Parathyroid adenoma (tissue), 2 donors: Measurements from ENCODE around the gene PP2D1.

Experiments
- H2AFZ ChIP-seq: fragments of 300-600 bp; sonication (generic); one replicate; pipeline ENCODE4 v1.7.0; 2017; ENCODE audit warnings: antibody characterized with exemption, mild to moderate bottlenecking
- H3K27ac ChIP-seq: fragments of 300-600 bp; sonication (generic); one replicate; pipeline ENCODE4 v1.7.0; 2017
- H3K27me3 ChIP-seq: fragments of 300-600 bp; sonication (generic); one replicate; pipeline ENCODE4 v1.7.0; 2017; ENCODE audit warnings: low read length; ENCODE audit not compliant: control insufficient read depth, insufficient read depth
- H3K36me3 ChIP-seq: fragments of 300-600 bp; sonication (generic); one replicate; pipeline ENCODE4 v1.7.0; 2017; ENCODE audit warnings: low read length; ENCODE audit not compliant: control insufficient read depth, insufficient read depth
- H3K4me1 ChIP-seq: fragments of 300-600 bp; sonication (generic); one replicate; pipeline ENCODE4 v1.7.0; 2017; ENCODE audit warnings: control low read depth
- H3K4me2 ChIP-seq: fragments of 300-600 bp; sonication (generic); one replicate; pipeline ENCODE4 v1.7.0; 2017; ENCODE audit warnings: low read length
- H3K4me3 ChIP-seq: fragments of 300-600 bp; sonication (generic); one replicate; pipeline ENCODE4 v1.7.0; 2017; ENCODE audit warnings: low read depth, low read length
- H3K79me2 ChIP-seq: fragments of 300-600 bp; sonication (generic); one replicate; pipeline ENCODE4 v1.7.0; 2017; ENCODE audit warnings: control low read depth
- H3K9ac ChIP-seq: fragments of 300-600 bp; sonication (generic); one replicate; pipeline ENCODE4 v1.7.0; 2017; ENCODE audit warnings: mild to moderate bottlenecking
- H3K9me3 ChIP-seq: fragments of 300-600 bp; sonication (generic); one replicate; pipeline ENCODE4 v1.7.0; 2017; ENCODE audit warnings: low read length; ENCODE audit not compliant: control insufficient read depth
- CTCF ChIP-seq: fragments of 300-600 bp; sonication (generic); IDR thresholded peaks from one replicate; pipeline ENCODE4 v1.7.0; 2017; ENCODE audit warnings: antibody characterized with exemption, mild to moderate bottlenecking
- donor health status: primary hyperparathyroidism.

The PP2D1 gene

GRCh38 chr3:20012164-20012563 is at the start of gene PP2D1:
TSS of gene PP2D1 (minus strand) at chr3:20012264. CDS start at chr3:20012072, 192 bp downstream.
- Histone ChIP-seq H3K9ac (no peak within 1 kb of the TSS), H3K27ac (no peak within 1 kb of the TSS), H3K4me2 (no peak within 1 kb of the TSS), H3K4me1 (no peaks in the 10 kb centered on the region), H3K36me3 (no peaks in the 10 kb centered on the region), H3K4me3 (no peak within 1 kb of the TSS), H3K9me3 (no peaks in the 10 kb centered on the region), H2AFZ (no peak within 1 kb of the TSS), H3K27me3 (no peaks in the 10 kb centered on the region), H3K79me2 (no peaks in the 10 kb centered on the region)
- no peak for TF ChIP-seq CTCF

- Histone ChIP-seq H3K9me3 (no peaks in the 10 kb centered on the region), H3K27ac (peak overlapping the region; percentile 46), H3K79me2 (peaks cover 31% of the 10 kb centered on the region), H3K4me1 (peaks cover 58% of the 10 kb centered on the region), H3K9ac (no peak overlapping the region), H3K4me2 (peak overlapping the region; percentile 36), H3K36me3 (no peaks in the 10 kb centered on the region), H3K4me3 (no peak overlapping the region), H3K27me3 (no peaks in the 10 kb centered on the region), H2AFZ (peak overlapping the region; percentile 21)
- TF ChIP-seq CTCF = no peak
These were observed 49.1 kb upstream of the PP2D1 start for GRCh38 chr3:20060974-20061685.

GRCh38 chr3:20059929-20060328 is 47.9 kb upstream of the PP2D1 start:
- Histone ChIP-seq H3K9me3 (no peaks in the 10 kb centered on the region), H3K79me2 (peaks cover 30% of the 10 kb centered on the region), H3K4me1 (peaks cover 61% of the 10 kb centered on the region), H3K9ac (no peak overlapping the region), H3K27ac (no peak overlapping the region), H3K4me3 (no peak overlapping the region), H3K36me3 (no peaks in the 10 kb centered on the region), H2AFZ (no peak overlapping the region), H3K27me3 (no peaks in the 10 kb centered on the region), H3K4me2 (no peak overlapping the region)
- TF ChIP-seq CTCF = no peak

- Histone ChIP-seq H3K9me3 (no peaks in the 10 kb centered on the region), H3K27ac (peak overlapping the region; percentile 95), H3K4me2 (peak overlapping the region; percentile 77), H3K4me3 (peak overlapping the region; percentile 49), H3K9ac (no peak overlapping the region), H3K27me3 (no peaks in the 10 kb centered on the region), H3K36me3 (no peaks in the 10 kb centered on the region), H2AFZ (peak overlapping the region; percentile 43), H3K4me1 (peaks cover 58% of the 10 kb centered on the region), H3K79me2 (peaks cover 25% of the 10 kb centered on the region)
- no peak for TF ChIP-seq CTCF
These were observed 45.6 kb upstream of the PP2D1 start for GRCh38 chr3:20057612-20058180.
